ENCODE results near the gene CPEB4.

The CPEB4 gene

DNA sequence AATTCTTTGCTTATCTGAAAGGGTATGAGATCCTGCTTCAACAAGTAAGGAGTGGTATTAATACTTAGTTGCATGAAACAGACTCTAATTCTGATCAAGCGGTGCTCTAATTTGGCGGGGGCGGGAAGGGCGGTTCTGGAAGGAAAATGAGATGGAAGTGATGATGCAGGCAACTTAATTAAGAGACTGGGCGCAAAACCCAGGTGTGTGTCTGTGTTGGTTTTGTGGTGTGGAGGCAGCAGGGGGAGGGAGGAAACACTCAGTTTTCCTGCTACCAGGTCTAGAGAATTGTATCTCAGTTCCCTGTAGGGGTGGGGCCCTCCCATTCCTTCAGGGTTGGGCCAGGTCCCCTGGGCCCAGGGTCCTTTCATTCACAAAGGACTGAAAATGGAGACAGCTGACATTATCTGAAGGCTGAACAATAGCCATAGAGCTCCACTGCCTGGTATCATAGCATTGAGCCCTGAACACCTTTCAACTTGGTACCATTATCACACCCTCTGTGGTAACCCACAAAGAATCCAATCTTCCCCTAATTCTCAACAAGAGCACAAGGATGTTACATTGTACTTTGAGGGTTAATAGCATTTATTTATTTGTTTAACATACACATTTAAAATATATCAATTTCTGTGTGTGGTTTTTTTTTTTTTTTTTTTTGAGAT is 83.7 kb downstream of the CPEB4 start:
- no peak for DNase-seq (ENCODE audit: extremely low read depth in 1 of 2, low read depth in 1 of 2)

DNA sequence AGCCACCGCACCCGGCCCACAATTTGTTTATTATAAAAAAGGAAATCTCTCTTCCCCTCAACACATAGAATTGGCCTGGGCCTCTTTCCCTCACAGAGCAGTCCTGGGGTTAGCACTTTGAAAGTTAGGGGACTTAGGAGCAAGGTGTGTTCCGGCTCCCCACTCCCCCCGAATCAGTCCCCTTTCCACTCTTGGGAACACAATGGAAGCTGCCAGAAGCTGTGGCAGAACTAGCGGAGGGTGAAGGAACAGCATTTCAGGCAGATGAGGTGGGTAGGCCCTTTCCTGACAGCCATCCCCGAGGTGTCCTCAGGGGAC is 84.4 kb downstream of the CPEB4 start:
- no peak for DNase-seq (ENCODE audit: extremely low read depth in 1 of 2, low read depth in 1 of 2)

DNA sequence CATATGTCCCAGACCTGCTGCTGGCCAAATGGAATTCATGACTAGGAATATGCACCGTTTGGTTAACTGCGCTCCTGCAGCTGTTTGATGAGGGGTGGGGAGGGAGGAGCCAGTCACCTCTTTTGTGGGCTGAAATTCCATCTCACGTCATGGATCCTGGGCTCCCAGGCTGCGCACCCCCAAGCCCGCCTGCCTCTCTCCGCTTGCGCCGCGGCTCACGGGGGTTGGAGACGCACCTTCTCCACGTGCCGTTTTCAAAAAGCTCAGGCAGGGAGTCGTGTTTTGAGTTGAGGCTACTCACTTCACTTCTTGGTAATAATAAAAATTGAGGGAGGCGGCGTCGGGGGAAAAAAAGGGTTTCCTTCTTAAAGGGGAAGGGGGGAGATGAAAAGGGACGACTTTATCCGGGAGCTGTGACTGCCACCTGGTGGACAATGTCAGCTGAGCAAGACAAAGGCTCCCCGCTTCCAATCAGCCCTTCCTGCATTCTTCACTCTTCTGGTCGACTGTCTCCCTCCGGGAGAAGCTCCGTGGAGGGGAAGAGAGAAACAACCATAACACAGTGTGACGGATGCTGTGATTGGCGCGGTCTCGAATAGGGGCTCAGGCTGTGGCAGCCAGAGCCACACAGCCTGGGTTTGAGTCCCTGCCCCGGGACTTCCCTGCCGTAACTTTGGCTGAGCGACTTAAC is 84.9 kb downstream of the CPEB4 start:
- peak; percentile 19 to 50 for DNase-seq (ENCODE audit: extremely low read depth in 1 of 2, low read depth in 1 of 2)

DNA sequence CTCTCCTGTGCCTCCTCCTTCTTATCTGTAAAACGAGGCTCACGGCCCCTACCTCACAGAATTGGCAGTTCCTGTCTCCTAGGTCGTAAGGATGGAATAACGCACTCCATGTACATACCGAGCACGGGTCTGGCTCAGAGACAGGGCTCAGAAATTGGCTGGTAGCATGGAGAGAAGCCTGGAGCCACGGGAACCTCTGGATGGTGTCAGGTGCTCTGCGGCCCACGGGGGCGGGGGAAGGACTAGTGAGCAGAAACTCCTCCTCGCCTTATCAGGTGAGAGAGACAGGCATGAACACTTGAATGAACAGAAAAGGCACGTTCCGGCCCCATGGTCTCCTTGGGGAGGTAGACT is 85.4 kb downstream of the CPEB4 start:
- DNase-seq (ENCODE audit: extremely low read depth in 1 of 2, low read depth in 1 of 2): no peak

DNA sequence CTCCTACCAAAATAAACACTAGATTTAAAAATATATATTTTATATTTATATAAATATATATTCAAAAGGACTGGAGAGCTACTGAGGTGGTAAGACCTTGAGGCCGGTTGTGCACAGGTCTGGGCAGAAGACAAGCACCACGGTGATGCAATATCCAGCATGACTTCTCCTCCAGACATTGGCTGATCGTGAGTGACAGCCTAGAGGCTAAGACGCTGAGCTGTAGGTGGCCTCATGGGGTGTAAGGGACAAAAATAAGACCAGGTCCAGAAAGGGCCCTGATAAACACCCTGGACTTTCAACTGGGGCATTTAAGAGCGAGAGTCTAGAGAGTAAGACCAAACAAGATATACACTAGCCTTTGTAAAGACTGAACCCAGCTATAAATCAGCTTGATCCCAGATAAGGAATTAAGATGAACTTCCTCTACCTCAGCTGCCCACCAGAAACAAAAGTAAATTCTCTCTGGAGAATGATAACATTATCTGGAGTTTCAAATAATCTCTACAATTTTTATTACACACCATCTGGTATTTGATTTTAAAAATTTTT is 86.6 kb downstream of the CPEB4 start:
- no peak for DNase-seq (ENCODE audit: extremely low read depth in 1 of 2, low read depth in 1 of 2)

DNA sequence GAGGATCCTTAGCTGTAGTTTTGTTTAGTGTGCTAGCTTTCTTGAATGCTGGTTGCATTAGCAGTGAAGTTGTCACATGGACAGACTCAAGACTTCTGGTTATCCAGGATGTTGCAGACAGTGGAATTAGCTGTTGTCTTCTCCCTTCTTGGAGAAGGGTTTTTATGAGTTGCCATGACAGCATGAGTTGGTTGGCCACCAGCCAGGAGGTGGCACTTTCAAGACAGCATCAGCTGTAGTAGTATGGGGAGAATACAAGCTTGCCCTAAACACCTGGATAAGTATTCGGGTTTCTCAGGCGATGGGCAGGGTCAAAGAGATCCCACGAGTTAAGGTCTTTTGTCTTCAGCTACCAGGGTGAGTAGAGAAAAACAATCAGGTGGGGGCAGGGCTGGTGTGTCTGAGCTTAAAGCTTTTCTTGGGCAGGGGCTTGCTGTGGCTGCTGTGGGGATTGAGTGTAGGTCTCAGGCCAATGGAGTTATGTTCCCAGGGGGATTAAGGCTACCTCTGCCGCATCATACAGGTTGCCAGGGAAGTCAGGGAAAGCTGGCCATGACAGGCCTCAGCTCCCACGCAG is 93.1 kb downstream of the CPEB4 start:
- no peak for DNase-seq (ENCODE audit: extremely low read depth in 1 of 2, low read depth in 1 of 2)

DNA sequence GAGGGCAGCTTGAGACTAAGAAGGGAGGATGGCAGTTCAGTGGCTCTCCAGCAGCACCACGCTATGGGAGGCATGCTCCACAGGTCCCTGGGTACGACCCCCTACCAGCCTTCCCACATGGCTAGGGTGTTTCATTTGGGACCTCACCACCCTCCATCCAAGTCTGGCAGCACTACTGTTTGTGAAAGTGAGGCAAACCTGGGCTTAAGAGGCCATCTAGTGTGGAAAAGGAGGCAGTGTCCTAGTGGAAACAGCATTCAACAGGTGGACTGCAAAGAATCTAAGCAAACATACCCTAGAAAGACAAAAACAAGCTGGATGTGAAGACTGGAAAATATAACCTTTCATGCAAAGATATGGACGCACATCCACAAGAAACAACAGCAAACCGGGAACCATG is 96.1 kb downstream of the CPEB4 start:
- no peak for DNase-seq (ENCODE audit: extremely low read depth in 1 of 2, low read depth in 1 of 2)

DNA sequence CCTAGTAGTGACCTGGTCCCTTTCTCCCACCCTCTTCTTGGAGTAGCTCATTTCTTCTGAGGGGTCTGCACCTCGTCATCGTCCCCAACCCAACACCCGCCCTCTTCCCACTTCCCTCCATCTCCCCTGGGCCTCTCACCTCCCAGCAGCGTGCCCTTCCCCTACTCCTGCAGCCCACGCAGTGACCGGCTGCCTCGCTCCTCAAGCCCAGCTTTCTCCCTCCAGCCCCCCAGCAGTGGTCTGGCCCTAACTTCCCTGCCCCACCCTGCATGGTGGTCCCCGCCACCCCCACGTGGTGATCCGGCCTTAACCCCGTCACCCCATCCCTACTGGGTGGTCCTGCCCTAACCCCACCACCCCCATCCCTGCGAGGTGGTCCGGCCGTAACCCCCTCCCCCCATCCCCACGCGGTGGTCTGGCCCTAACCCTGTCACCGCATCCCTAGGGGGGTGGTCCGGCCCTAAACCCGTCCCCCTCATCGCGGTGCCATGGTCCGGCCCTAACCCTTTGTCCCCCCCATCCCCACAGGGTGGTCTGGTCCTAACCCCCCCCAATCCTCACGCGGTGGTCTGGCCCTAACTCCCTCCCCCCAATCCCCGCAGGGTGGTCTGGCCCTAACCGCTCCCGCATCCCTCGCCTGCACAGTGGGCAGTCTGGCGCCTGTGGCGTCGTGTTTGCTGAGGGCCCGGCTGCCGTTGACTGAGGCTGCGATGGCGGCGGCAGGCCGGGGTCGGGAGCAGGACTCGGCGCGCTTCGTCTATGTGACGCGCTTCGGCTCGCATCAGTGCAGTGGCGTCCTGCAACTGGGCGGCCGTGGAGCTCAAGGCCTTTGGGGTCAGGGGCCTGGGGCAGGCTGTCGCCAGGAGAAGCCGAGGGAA is 100.6 kb downstream of the CPEB4 start, which contains the start of gene C5orf47:
C5orf47 (plus strand) TSS at position 617 of the 878 bp plus-strand sequence; CDS start at position 711, 94 bp downstream.
- DNase-seq (ENCODE audit: extremely low read depth in 1 of 2, low read depth in 1 of 2): no peak

DNA sequence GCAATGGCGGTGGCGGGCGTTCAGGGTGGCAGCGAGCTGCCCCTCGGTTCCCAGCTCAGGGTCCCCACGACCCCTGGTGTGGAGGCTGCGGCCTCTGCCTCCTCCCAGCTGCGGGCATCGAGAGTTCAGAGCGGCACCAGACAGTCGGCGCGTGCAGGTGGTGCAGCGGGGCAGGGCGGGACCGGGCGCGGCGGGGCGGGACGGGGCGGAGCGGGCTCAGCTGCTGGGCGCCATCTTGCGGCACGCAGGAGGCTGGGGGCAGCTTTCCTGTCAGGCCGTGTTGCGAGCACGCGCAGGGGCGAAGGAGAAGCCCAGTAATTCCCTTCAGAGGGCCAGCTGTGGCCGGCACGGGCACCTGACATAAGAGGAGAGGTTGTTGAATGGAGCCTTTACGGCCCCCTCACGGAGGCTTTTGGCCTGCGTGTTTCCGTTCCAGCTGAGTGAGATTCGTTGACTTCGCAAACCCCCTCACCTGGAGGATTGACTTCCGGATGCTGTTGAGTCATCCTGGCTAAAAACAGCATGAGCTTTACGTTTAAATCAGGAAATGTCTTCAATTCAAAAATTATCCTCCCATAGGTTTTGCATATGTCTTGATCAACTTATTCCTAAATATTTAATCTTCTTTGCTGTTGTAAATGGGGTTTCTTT is 101.4 kb downstream of the CPEB4 start:
- no peak for DNase-seq (ENCODE audit: extremely low read depth in 1 of 2, low read depth in 1 of 2)

DNA sequence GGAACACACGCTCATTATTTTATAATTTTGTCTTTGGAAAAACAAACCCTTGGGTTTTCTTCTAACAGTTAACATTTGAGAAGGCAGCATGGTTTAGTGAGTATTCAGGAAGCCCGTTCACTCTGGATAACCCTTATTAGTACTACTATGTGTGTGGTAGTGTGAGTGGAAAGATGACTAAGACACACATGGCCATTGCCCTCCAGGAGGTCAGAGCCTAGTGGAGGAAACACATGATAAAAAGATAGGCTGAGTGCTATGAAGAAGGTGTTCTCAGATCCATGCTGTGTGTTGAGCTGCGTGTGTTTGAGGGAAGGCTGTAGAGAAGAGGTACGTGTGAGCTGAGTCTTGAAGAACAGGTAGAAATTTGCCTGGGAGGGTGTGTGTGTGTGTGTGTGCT is 109.2 kb downstream of the CPEB4 start:
- no peak for DNase-seq (ENCODE audit: extremely low read depth in 1 of 2, low read depth in 1 of 2)

DNA sequence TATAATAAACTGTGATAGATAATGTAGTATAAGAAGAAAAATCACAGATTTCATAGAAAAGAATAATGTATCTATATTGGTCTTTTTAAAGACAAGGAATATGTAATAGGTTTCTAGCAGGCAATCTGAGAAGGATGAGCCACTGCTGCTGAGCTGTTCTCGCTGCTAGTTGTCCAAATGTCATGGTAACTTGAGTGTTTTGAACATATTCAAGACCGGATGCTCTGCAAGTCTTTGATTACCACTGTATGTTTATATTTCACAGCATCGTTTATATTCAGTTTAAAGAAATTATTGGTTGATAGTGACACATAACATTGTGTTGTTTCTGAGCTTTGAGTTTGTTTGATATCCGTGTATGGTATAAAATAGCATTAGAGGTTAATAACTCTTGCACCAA is 110.4 kb downstream of the CPEB4 start:
- no peak for DNase-seq (ENCODE audit: extremely low read depth in 1 of 2, low read depth in 1 of 2)

DNA sequence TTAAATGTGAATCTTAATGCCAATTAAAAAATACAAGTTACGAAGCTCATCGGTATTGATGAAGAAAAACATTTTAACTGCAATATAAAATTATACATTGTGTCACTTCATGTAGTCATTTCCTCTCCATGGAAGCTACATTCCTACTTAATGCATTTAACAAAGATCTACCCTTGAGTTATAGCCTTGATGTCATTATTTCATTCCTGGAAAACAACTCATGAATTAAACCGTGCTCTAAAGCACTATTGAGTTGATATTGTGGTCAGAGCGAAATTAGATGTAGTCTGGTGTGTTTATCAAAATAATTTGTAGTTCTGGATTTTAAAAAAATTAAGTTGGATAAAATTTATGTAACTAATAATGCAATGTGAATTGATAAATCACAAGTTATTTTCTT is 111.9 kb downstream of the CPEB4 start:
- no peak for DNase-seq (ENCODE audit: extremely low read depth in 1 of 2, low read depth in 1 of 2)

DNA sequence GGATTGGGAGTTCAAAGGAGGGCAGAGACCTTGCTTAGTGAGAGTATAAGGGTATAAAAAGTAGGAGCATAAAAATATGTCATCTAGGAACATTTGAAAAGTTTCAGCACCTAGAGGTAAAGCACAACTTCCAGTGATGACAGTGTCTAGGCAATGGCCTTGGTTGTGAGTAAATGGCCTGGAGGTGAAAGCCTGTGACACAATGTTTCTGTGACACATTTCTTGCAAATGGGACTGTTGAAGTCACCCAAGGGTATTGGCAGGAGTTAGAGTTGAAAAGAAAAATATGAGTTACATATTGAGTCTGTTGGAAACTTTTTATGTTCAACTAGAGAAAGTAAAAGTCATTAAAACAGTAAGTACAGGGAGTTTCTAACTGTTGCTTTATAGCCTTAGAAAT is 115.6 kb downstream of the CPEB4 start:
- no peak for DNase-seq (ENCODE audit: extremely low read depth in 1 of 2, low read depth in 1 of 2)

DNA sequence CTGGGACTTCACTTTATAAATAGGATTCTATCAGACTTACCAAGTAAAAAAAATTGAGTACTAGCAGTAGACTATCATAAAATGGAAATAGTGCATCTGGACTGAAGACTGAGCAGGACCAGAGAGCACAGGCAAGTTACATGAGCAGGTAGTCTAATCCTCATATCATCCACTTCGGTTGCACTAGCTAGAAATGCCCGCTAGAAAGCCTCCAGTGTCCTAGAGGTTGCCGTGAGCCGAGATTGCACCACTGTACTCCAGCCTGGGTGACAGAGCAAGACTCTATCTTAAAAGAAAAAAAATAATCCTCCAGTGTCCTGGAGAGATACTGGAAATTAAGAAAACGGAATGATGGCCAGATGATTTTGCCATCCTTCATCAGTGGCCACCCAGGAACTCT is 120.8 kb downstream of the CPEB4 start:
- no peak for DNase-seq (ENCODE audit: extremely low read depth in 1 of 2, low read depth in 1 of 2)

DNA sequence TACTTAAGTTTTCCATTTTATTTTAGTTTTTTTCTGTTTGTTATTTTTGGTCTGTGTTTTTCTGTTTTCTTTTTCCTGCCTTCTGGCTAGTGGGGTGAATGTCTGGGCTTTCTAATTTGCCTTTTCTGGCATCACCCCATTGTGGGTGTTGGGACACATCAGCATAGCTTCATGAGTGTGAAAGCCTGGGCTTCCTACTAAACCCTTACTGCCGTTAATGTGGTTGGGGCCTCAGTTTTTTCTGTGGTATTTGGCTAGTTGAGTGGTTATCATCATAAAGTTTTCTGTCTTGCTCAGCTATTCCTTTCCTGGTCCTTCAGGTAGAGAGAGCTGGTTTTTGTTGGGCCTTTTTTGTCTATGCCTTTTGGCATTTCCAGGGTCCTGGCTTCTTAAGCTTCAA is 122.2 kb downstream of the CPEB4 start:
- no peak for DNase-seq (ENCODE audit: extremely low read depth in 1 of 2, low read depth in 1 of 2)

DNA sequence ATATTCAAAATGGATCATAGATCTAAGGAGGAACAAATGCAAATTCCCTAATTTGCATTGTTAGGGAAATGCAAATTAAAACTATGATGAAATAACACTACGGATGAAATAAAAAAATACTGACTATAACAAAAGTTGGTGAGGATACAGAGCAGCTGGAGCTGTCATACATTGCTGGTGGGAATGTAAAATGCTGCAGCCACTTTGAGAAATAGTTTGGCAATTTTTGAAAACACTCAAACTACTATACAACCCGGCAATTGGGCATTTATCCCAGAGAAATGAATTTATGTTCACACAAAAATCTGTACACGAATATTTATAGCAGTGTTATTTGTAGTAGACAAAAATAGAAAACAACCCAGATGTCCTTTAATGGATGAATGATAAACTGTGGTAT is 123.3 kb downstream of the CPEB4 start:
- no peak for DNase-seq (ENCODE audit: extremely low read depth in 1 of 2, low read depth in 1 of 2)
